Omental fat pad (tissue), 4 donors: Measurements from ENCODE around the gene MAPKAP1. TPM values are rescaled to one million over a fixed set of nuclear protein-coding genes. Genes with fewer than 3 reads are reported as not detected.

Source experiments
- ATAC-seq: fragments of 150-250 bp; one replicate; pipeline ENCODE4 v1.9.1; 2016; ENCODE audit warnings: mild to moderate bottlenecking, moderate library complexity; ENCODE audit not compliant: low FRiP score
- DNase-seq: peaks from one replicate; pipeline ENCODE4 v3.0.0-alpha.2; 2019; ENCODE audit warnings: low spot score
- total RNA-seq, 4 donors: library from RNA; depleted of rRNA; stranded (reverse); fragments of >200 nt; gene quantifications; one replicate each; pipeline ENCODE4 v1.1.0, GENCODE V29; 2016
- TF ChIP-seq, protein P1 (sequence below), 3 donors: fragments of 450-650 bp; IDR thresholded peaks; one replicate each; pipeline ENCODE4 v1.5.1; 2016 to 2017; ENCODE audit warnings: antibody characterized with exemption in 3 of 3, mild to moderate bottlenecking in 3 of 3, moderate library complexity in 2 of 3

MAPKAP1 gene
- total RNA-seq, 4 donors from 2014 or later = 60.0 to 78.0 (median 72.9) TPM

GRCh38 chr9:125749951-125750626 is 43.1 kb upstream of the MAPKAP1 start:
- ATAC-seq = no peak
- no peak for DNase-seq

DNA sequence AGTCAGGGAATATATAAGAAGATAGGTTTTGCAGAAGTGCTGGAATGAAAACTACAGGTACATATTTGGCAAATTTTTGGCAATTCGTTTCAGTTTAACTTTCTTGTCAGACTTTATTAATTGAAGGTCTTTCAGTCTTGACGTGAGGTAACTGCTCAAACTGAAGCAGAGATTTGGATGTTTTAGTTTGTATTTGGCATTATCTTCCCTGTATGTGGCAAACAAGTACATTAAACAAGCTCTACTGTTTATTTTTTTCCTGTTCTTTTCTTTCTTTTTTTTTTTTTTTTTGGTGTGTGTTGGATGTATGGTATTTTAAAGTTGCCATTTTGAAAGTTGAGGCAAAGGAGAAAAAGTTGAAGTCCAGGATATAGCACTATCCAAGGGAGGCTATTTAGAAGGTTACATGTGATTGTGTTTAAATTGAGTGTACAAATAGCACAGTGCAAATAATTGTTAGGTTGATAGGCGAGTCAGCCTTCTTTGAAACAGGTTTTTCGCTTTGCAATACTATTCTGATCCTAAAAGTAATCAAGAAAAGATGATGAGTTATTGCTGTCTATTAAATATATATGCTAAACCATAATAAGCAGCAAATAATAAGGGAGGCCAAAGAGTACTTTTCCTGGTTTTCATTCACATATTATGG is 42.4 kb upstream of the MAPKAP1 start:
- ATAC-seq (no peak), DNase-seq (no peak)
- TF ChIP-seq, protein P1, sequence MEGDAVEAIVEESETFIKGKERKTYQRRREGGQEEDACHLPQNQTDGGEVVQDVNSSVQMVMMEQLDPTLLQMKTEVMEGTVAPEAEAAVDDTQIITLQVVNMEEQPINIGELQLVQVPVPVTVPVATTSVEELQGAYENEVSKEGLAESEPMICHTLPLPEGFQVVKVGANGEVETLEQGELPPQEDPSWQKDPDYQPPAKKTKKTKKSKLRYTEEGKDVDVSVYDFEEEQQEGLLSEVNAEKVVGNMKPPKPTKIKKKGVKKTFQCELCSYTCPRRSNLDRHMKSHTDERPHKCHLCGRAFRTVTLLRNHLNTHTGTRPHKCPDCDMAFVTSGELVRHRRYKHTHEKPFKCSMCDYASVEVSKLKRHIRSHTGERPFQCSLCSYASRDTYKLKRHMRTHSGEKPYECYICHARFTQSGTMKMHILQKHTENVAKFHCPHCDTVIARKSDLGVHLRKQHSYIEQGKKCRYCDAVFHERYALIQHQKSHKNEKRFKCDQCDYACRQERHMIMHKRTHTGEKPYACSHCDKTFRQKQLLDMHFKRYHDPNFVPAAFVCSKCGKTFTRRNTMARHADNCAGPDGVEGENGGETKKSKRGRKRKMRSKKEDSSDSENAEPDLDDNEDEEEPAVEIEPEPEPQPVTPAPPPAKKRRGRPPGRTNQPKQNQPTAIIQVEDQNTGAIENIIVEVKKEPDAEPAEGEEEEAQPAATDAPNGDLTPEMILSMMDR (IDR thresholded peaks at IDR 0.05) = no peak

More at GRCh38 chr9:125749951-125750626, 43.1 kb upstream of the MAPKAP1 start:
- TF ChIP-seq, protein P1 (IDR thresholded peaks at IDR 0.05) = no peak

GRCh38 chr9:125748446-125749099 is 41.6 kb upstream of the MAPKAP1 start:
- TF ChIP-seq, protein P1 (IDR thresholded peaks at IDR 0.05) = no peak
- no peak for ATAC-seq
- no peak for DNase-seq

DNA sequence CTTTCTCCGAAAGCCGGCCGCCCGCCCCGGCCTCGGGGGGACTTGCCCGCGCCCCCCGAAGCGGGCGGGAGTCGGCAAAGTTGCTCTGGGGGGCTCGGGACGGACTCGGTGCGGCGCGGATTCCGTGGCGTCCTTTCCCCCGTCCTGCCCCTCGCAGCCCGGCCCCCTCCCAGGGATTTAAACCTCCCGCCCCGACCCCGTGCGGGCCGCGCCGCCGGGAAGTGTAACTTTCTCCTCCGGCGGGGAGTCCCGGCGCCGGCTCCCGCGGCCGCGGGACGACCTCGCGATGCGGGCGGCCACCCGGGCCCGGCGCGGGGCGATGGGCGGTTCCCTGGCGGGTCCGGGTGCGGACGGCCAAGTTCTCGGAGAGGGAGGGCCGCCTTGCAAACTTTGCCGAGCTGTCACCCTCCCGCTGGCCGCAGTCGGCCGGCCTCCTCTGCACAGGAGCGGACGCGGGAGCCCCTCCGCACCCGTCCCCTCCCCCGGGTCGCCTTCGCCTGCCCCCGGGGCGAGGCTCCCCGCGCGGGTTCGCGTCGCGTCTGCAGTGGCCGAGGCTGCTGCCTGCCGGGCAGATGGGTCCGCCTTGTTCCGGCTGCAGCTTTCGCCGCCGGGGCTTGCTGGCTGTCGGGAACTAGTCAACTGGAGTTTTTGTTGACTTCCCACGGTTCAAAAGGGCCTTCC is 40.9 kb upstream of the MAPKAP1 start:
- DNase-seq (no peak), ATAC-seq (no peak)
- TF ChIP-seq, protein P1 (IDR thresholded peaks at IDR 0.05) = no peak

DNA sequence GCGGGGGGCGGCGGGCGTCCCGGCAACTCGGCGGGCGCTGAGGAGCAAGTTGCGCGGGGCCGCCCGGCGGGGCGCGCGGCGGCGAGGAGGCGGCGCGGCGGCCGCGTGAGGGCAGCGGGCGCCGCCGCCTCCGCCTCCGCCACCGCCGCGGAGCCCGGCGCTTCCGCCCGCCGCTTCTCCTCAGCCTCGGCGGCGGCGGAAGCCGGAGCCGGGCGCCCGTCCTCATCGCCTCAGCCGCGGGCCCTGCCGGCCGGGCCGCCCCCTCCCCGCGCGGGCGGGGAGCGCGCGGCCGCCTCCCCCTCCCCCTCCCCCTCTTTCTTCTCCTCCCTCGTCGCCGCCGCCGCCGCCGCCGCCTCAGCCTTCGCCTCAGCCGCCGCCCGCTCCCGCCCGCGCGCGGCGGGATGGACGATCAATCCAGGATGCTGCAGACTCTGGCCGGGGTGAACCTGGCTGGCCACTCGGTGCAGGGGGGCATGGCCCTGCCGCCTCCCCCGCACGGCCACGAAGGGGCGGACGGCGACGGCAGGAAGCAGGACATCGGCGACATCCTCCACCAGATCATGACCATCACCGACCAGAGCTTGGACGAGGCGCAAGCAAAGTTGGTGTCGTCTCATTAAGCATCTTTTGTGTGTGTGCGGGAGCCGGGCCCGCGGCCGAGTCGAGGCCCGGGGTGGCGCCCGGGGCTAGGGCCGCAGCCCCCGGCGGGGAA is 40.2 kb upstream of the MAPKAP1 start, which contains the start of gene PBX3:
Gene PBX3 (plus strand): TSS at position 321 of the 712 bp plus-strand sequence.
- no peak for DNase-seq
- TF ChIP-seq, protein P1 (IDR thresholded peaks at IDR 0.05) = no peak
- ATAC-seq = peak; percentile 5

- TF ChIP-seq, protein P1 (IDR thresholded peaks at IDR 0.05) = no peak
- no peak for DNase-seq
- ATAC-seq = peak; percentile 26
These were observed 39.7 kb upstream of the MAPKAP1 start for GRCh38 chr9:125746774-125747052.
